Measurements from ENCODE around the gene ASTL. TPM values are rescaled to one million over a fixed set of nuclear protein-coding genes. Genes with fewer than 3 reads are reported as not detected.

Gene ASTL
- total and polyA plus RNA-seq, 2 of the 13 experiments (the other 11 are each of a cell fraction or from before 2014, with no cell fraction given), result not detected

DNA sequence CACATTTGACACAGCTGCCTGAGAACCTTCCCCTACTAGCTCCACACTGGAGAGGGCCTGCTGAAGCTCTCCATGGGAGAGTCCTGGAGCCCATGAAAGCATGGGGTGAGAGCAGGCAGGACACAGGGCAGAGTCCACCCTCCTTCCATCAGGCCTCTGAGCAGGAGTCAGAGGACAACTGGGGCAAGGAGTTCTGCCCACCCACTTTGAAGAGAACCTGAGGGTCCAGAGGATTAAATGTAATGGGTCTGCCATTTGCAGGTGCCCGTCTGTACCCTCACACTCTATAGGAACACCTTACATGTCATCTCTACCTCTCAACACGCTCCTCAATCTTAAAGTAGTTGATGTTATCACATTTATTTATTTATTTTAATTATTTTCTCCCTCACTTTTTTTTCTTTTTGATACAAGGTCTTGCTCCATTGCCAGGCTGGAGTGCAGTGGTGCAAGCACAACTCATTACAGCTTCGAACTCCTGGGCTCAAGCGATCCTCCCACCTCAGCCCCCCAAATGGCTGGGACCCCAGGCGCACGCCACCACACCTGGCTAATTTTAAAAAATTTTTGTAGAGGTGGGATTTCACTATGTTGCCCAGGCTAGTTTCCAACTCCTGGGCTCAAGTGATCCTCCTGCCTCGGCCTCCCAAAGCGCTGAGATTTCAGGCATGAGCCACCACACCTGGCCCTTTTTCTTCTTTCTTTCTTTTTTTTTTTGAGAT, 32.1 kb downstream of the ASTL start:
- Histone ChIP-seq H3K9me3 (ENCODE audit: low read length) (no peaks in the 10 kb centered on the region), H3K4me2 (ENCODE audit: low read depth, low read length) (no peak overlapping the region), H3K4me3 (replicated peaks in 1 of 3; ENCODE audit: insufficient read depth in 1 of 3, low read depth in 2 of 3, low read length in 3 of 3) (no peak overlapping the region), H3K4me1 (ENCODE audit: insufficient read depth, low read length) (peaks cover 30% of the 10 kb centered on the region), H3K27ac (ENCODE audit: extremely low read length, insufficient read depth, low read length) (no peak overlapping the region), H2AFZ (ENCODE audit: low read length) (no peak overlapping the region), H3K9ac (ENCODE audit: insufficient read depth, low read depth, low read length) (no peak overlapping the region), H3K36me3 (replicated peaks in 1 of 2; ENCODE audit: control insufficient read depth in 1 of 2, insufficient read depth in 2 of 2, low read length in 2 of 2) (no peaks in the 10 kb centered on the region), H4K20me1 (ENCODE audit: insufficient read depth, low read length) (no peaks in the 10 kb centered on the region), H3K27me3 (ENCODE audit: control insufficient read depth in 1 of 2, insufficient read depth in 2 of 2, low read length in 2 of 2) (peaks cover 5 to 11% of the 10 kb centered on the region in 2 experiments; a peak in 2 of 5 replicates), H3K79me2 (ENCODE audit: insufficient read depth, low read length) (no peaks in the 10 kb centered on the region)
- 65% methylated on average over 8 of the region's 8 CpGs for WGBS (ENCODE audit: low lambda C conversion rate)
- DNase-seq (ENCODE audit: low spot score) (no peak), ATAC-seq (no peak), FAIRE-seq (no peak)
- BruUV-seq (replicated peaks), result no TSS peak
- in situ Hi-C loops (cut with HindIII; ENCODE audit: extremely low pct_ligation_motif_present, low pct_unique_long_range_greater_than_20kb) (loop anchor here (25.0 kb wide), 2 partner anchors 94 to 269 kb away; no protein-coding TSS in a partner anchor), intact Hi-C loops (cut with micrococcal nuclease; ENCODE audit: unreplicated experiment) (no loop called here)
- POLR2A ChIA-PET, result no interaction called here
- CTCF ChIA-PET (ENCODE audit: low intra/inter-chr PET ratio, low total read pairs), result no interaction called here
- TF ChIP-seq DMTF1 (CRISPR knock-in tag; IDR thresholded peaks at IDR 0.05), result no peak
- TF ChIP-seq NAIF1 (CRISPR knock-in tag; IDR thresholded peaks at IDR 0.05; ENCODE audit: borderline replicate concordance), result no peak
- no peak for TF ChIP-seq ZNF652 (CRISPR knock-in tag; IDR thresholded peaks at IDR 0.05; ENCODE audit: borderline replicate concordance, low read depth)
- no peak for TF ChIP-seq SALL2 (CRISPR knock-in tag; IDR thresholded peaks at IDR 0.05)
- TF ChIP-seq NCOA2 (CRISPR knock-in tag; IDR thresholded peaks at IDR 0.05), result no peak
- TF ChIP-seq, protein P1, sequence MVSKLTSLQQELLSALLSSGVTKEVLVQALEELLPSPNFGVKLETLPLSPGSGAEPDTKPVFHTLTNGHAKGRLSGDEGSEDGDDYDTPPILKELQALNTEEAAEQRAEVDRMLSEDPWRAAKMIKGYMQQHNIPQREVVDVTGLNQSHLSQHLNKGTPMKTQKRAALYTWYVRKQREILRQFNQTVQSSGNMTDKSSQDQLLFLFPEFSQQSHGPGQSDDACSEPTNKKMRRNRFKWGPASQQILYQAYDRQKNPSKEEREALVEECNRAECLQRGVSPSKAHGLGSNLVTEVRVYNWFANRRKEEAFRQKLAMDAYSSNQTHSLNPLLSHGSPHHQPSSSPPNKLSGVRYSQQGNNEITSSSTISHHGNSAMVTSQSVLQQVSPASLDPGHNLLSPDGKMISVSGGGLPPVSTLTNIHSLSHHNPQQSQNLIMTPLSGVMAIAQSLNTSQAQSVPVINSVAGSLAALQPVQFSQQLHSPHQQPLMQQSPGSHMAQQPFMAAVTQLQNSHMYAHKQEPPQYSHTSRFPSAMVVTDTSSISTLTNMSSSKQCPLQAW (CRISPR knock-in tag; IDR thresholded peaks at IDR 0.05), result no peak
- TF ChIP-seq ZNF569 (CRISPR knock-in tag; IDR thresholded peaks at IDR 0.05; ENCODE audit: borderline replicate concordance), result no peak
- TF ChIP-seq DR1 (CRISPR knock-in tag; IDR thresholded peaks at IDR 0.05), result no peak
- no peak for TF ChIP-seq SPEN (CRISPR knock-in tag; IDR thresholded peaks at IDR 0.05; ENCODE audit: low read depth)
- no peak for TF ChIP-seq BATF2 (CRISPR knock-in tag; IDR thresholded peaks at IDR 0.05)
- no peak for TF ChIP-seq ZBED4 (CRISPR knock-in tag; IDR thresholded peaks at IDR 0.05; ENCODE audit: borderline replicate concordance)
- TF ChIP-seq MEF2D (CRISPR knock-in tag; IDR thresholded peaks at IDR 0.05), result no peak
- TF ChIP-seq RFXAP (CRISPR knock-in tag; IDR thresholded peaks at IDR 0.05; ENCODE audit: borderline replicate concordance), result no peak
- no peak for TF ChIP-seq JARID2 (CRISPR knock-in tag; IDR thresholded peaks at IDR 0.05; ENCODE audit: insufficient replicate concordance)
- no peak for TF ChIP-seq BCL6 (CRISPR knock-in tag; IDR thresholded peaks at IDR 0.05)
- TF ChIP-seq CREM (IDR thresholded peaks at IDR 0.05), result no peak
- TF ChIP-seq CREM (CRISPR knock-in tag; IDR thresholded peaks at IDR 0.05), result no peak
